CD14-positive monocyte (primary cell): Measurements from ENCODE around the gene GRIN1. TPM values are rescaled to one million over a fixed set of nuclear protein-coding genes. Genes with fewer than 3 reads are reported as not detected.

ENCODE experiments used
- DNase-seq, 3 donors: peaks; one replicate each; pipeline ENCODE4 v3.0.0-alpha.2; 2011 to 2022
- H2AFZ ChIP-seq: 2 replicates; pipeline ENCODE4 v1.6.0; 2012; ENCODE audit warnings: mild to moderate bottlenecking, low read depth, low read length, inconsistent platforms; ENCODE audit not compliant: insufficient read depth, poor library complexity, severe bottlenecking
- H3K27ac ChIP-seq, 2 donors: 1 replicate in 1 of 2; 2 replicates in 1 of 2; pipeline ENCODE4 v1.5.1; 2012 to 2013; ENCODE audit warnings: low read length in 2 of 2, control low read depth in 1 of 2, inconsistent platforms in 1 of 2, low read depth in 1 of 2, mild to moderate bottlenecking in 1 of 2
- H3K27me3 ChIP-seq, 2 donors: one replicate each; pipeline versions ENCODE4 v1.6.0 to v1.6.1; 2011 to 2013; ENCODE audit warnings: low read length in 2 of 2; ENCODE audit not compliant: control insufficient read depth in 2 of 2, insufficient read depth in 2 of 2
- H3K36me3 ChIP-seq, 2 donors: replicated peaks in 1 of 2; 1 replicate in 1 of 2; 2 replicates in 1 of 2; pipeline versions ENCODE4 v1.5.1 to v1.6.1; 2012 to 2013; ENCODE audit warnings: low read length in 2 of 2, control low read depth in 1 of 2, inconsistent platforms in 1 of 2, mild to moderate bottlenecking in 1 of 2; ENCODE audit not compliant: insufficient read depth in 2 of 2, control insufficient read depth in 1 of 2
- H3K4me1 ChIP-seq, 2 donors: 1 replicate in 1 of 2; 2 replicates in 1 of 2; pipeline versions ENCODE4 v1.5.1 to v1.6.1; 2012 to 2013; ENCODE audit warnings: low read length in 2 of 2, control low read depth in 1 of 2, inconsistent platforms in 1 of 2, mild to moderate bottlenecking in 1 of 2, moderate library complexity in 1 of 2; ENCODE audit not compliant: insufficient read depth in 2 of 2, control insufficient read depth in 1 of 2
- H3K4me2 ChIP-seq: replicated peaks from 2 replicates; pipeline ENCODE3; 2012; ENCODE audit warnings: low read length, moderate library complexity, mild to moderate bottlenecking; ENCODE audit not compliant: poor library complexity, severe bottlenecking; ENCODE audit errors: extremely low read depth
- H3K4me3 ChIP-seq, 3 experiments: fragments of 200-600 bp in 1 of 3; sonication (generic) in 1 of 3; replicated peaks in 1 of 3; 1 replicate in 2 of 3; 2 replicates in 1 of 3; pipeline ENCODE4 v1.5.1; 2011 to 2013; ENCODE audit warnings: low read length in 3 of 3, mild to moderate bottlenecking in 3 of 3, control low read depth in 2 of 3, low read depth in 2 of 3, inconsistent platforms in 1 of 3, moderate library complexity in 1 of 3
- H3K79me2 ChIP-seq: 2 replicates; pipeline ENCODE4 v1.6.0; 2012; ENCODE audit warnings: mild to moderate bottlenecking, control low read depth, inconsistent platforms, low read length, moderate library complexity; ENCODE audit not compliant: insufficient read depth
- H3K9ac ChIP-seq: 2 replicates; pipeline ENCODE4 v1.6.0; 2017; ENCODE audit warnings: low read length, mild to moderate bottlenecking; ENCODE audit not compliant: insufficient read depth, poor library complexity, severe bottlenecking
- H3K9me3 ChIP-seq, 2 donors: replicated peaks in 1 of 2; 1 replicate in 1 of 2; 2 replicates in 1 of 2; pipeline versions ENCODE4 v1.5.1 to v1.6.1; 2012 to 2013; ENCODE audit warnings: low read length in 2 of 2, control low read depth in 1 of 2; ENCODE audit not compliant: control insufficient read depth in 1 of 2, insufficient read depth in 1 of 2
- H4K20me1 ChIP-seq: 2 replicates; pipeline ENCODE4 v1.6.0; 2012; ENCODE audit warnings: mild to moderate bottlenecking, low read length, control low read depth, moderate library complexity; ENCODE audit not compliant: insufficient read depth
- H3K27ac Mint-ChIP-seq, 7 donors: one replicate each; pipeline ENCODE4 v1.8.0; 2020; ENCODE audit warnings: mild to moderate bottlenecking in 7 of 7, mixed read lengths in 7 of 7, moderate library complexity in 6 of 7, inconsistent platforms in 2 of 7
- H3K27me3 Mint-ChIP-seq, 3 donors: one replicate each; pipeline ENCODE4 v1.8.0; 2021 to 2022; ENCODE audit warnings: low read depth in 3 of 3, mild to moderate bottlenecking in 3 of 3, mixed read lengths in 3 of 3, moderate library complexity in 3 of 3, inconsistent platforms in 1 of 3
- H3K36me3 Mint-ChIP-seq, 2 donors: one replicate each; pipeline ENCODE4 v1.8.0; 2020; ENCODE audit warnings: mixed read lengths in 2 of 2, inconsistent platforms in 1 of 2, mild to moderate bottlenecking in 1 of 2
- H3K4me1 Mint-ChIP-seq: one replicate; pipeline ENCODE4 v1.8.0; 2020; ENCODE audit warnings: mild to moderate bottlenecking, mixed read lengths
- H3K4me3 Mint-ChIP-seq, 2 donors: one replicate each; pipeline ENCODE4 v1.8.0; 2020; ENCODE audit warnings: mild to moderate bottlenecking in 2 of 2, mixed read lengths in 2 of 2, moderate library complexity in 1 of 2
- H3K9me3 Mint-ChIP-seq, 7 donors: one replicate each; pipeline ENCODE4 v1.8.0; 2020 to 2022; ENCODE audit warnings: mixed read lengths in 7 of 7, mild to moderate bottlenecking in 6 of 7, moderate library complexity in 6 of 7, inconsistent platforms in 2 of 7
- WGBS: methylation state at CpG from one replicate; pipeline ENCODE4 v1.1.5; 2013; ENCODE audit warnings: missing lambda C conversion rate; ENCODE audit not compliant: insufficient coverage; 5-methylcytosine and 5-hydroxymethylcytosine counted together
- intact Hi-C, 2 donors: fragments of 100-400 bp; cut with micrococcal nuclease; formaldehyde crosslinking; loops; one replicate each; pipeline versions ENCODE4 v1.15.0 to v1.15.1; 2023
- polyA plus RNA-seq, 3 donors: library from polyadenylated mRNA; depleted of rRNA in 1 of 3; unstranded in 2 of 3; stranded (reverse) in 1 of 3; fragments of 300-500 nt in 2 of 3; fragments of >200 nt in 1 of 3; fragmentation: Illumina TruSeq in 2 of 3; gene quantifications; 1 replicate in 2 of 3; 2 replicates in 1 of 3; pipeline ENCODE4 v1.2.3, GENCODE V29; 2012 to 2021
- TF ChIP-seq, protein P1 (sequence below): fragments of 200-600 bp; IDR thresholded peaks from one replicate; pipeline ENCODE4 v1.8.0; 2022; ENCODE audit warnings: antibody characterized with exemption, mild to moderate bottlenecking

GRIN1 gene
- polyA plus RNA-seq, 3 donors, result not detected

DNA sequence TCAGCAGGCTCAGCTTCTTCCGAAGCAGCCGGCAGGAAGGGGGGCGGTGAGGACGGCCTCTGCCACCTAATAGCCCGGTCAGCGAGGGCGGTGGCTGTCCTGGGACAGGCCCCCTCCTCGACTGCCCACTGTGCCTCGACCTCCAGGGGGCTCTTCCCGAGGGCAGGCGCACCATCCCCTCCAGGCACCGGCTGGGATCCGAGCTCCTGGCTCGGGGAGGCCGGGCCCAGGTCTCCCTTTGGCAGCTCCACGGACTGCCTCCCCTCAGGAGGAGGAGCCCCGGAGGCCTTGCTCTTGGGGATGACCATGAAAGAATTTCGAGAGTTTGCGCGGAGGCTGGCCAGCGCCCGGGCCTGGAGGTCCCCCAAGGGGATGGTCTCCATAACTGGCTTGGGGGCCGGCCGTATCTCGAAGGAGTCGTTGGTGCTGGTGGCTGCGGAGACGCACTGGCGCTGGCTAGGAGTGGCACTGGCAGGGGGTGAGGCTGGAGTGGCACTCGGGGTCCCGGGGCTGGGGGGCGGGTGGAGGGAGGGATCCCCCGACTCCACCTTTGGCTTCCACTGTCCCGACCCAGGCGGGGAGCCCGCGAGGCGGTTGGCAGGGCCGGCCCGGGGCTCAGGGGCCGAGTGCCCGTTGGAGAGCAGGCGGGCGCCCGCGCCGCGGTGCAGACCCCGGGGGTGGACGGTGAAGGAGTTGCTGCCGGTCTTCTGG is 60.6 kb downstream of the GRIN1 start:
- DNase-seq, result no peak
- peaks cover 35 to 48% of the 10 kb centered on the region in 2 donors for H3K4me1 ChIP-seq
- no peaks in the 10 kb centered on the region for H3K9me3 Mint-ChIP-seq
- peaks cover 21% of the 10 kb centered on the region for H4K20me1 ChIP-seq
- TF ChIP-seq, protein P1, sequence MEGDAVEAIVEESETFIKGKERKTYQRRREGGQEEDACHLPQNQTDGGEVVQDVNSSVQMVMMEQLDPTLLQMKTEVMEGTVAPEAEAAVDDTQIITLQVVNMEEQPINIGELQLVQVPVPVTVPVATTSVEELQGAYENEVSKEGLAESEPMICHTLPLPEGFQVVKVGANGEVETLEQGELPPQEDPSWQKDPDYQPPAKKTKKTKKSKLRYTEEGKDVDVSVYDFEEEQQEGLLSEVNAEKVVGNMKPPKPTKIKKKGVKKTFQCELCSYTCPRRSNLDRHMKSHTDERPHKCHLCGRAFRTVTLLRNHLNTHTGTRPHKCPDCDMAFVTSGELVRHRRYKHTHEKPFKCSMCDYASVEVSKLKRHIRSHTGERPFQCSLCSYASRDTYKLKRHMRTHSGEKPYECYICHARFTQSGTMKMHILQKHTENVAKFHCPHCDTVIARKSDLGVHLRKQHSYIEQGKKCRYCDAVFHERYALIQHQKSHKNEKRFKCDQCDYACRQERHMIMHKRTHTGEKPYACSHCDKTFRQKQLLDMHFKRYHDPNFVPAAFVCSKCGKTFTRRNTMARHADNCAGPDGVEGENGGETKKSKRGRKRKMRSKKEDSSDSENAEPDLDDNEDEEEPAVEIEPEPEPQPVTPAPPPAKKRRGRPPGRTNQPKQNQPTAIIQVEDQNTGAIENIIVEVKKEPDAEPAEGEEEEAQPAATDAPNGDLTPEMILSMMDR, result no peak
- peak overlapping the region; percentile 79 for H3K4me2 ChIP-seq
- peaks cover 39% of the 10 kb centered on the region for H3K4me1 Mint-ChIP-seq
- H3K27ac ChIP-seq, result no peak overlapping the region
- peak overlapping the region; percentile 81 to 83 for H3K4me3 Mint-ChIP-seq
- intact Hi-C loops, result loop anchor here (1.0 to 5.0 kb wide), 4 partner anchors 11 to 353 kb away; partner anchors contain the start of genes RNF208 (in 2 of the 2), ANAPC2 (in 1 of the 2), MRPL41 (in 1 of the 2) and PNPLA7 (in 1 of the 2)
- H3K4me3 ChIP-seq, result peak overlapping the region in 1 of 3 experiments; percentile 41
- 31% methylated on average over 49 of the region's 51 CpGs for WGBS
- peaks cover 0 to 2% of the 10 kb centered on the region in 2 donors for H3K36me3 ChIP-seq
- peak overlapping the region in 3 of 7 donors; percentile 54 to 74 (median 73) for H3K27ac Mint-ChIP-seq
- H3K36me3 Mint-ChIP-seq, result peaks cover 0 to 2% of the 10 kb centered on the region in 2 donors
- H3K9me3 ChIP-seq, result no peaks in the 10 kb centered on the region
- peaks cover 0 to 4% (median 0%) of the 10 kb centered on the region in 3 donors for H3K27me3 Mint-ChIP-seq
- H3K79me2 ChIP-seq, result peaks cover 36% of the 10 kb centered on the region
- no peak overlapping the region for H2AFZ ChIP-seq
- peaks cover 0 to 4% of the 10 kb centered on the region in 2 donors for H3K27me3 ChIP-seq
- H3K9ac ChIP-seq, result peak overlapping the region; percentile 43

DNA sequence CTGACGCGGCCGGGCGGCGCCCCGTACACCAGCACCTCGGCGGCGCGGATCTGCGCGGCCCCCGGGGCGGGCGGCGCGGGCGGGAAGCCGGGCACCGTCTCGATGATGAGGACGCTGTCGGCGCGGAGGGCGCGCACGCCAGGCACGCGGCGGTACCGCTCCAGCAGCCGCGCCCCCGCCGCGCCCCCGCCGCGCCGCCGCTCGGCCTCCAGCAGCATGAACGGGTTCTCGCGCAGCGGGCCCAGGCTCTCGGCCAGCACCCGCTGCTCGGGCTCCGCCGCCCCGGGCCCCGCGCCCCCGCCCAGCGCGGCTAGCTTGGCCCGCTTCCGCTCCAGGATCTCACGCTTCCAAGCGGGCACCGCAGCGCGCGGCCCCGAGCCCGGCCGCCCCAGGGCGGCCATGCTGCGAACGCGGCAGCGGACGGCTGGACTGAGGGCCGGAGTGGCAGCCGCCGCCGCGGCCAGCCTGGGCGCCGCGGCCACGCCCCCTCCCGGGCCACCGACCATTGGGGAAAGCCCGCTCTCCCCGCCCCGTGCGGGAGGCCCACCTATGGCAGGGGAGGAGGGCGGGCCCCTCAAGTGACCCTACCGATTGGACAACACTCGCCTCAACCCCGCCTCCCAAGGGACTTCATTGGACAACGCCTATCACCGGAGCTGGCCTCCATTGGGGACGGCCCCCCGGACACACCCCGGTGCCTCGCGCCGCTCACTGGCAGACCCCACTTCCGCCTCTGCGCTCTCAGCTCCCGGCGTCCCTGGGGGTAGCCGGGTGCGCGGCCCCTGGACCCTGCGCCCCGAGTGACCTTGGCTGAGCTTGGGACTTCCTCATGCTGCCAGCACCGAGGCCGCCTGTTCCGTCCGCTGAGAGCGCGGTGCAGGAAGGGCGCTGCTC is 61.6 kb downstream of the GRIN1 start, which contains the start of gene TPRN:
Gene TPRN, minus strand, starts transcription at position 431 of the 894 bp plus-strand sequence. Its CDS starts 30 bp downstream, at position 401.
- peak within 1 kb of the TSS; percentile 79 for H3K4me2 ChIP-seq
- peaks cover 43% of the 10 kb centered on the region for H3K79me2 ChIP-seq
- Mint-ChIP-seq H3K27ac (peak within 1 kb of the TSS; percentile 77 to 92 (median 89)), H3K4me3 (peak within 1 kb of the TSS; percentile 81 to 88), H3K4me1 (peaks cover 43% of the 10 kb centered on the region), H3K27me3 (peaks cover 0 to 4% (median 0%) of the 10 kb centered on the region in 3 donors), H3K9me3 (no peaks in the 10 kb centered on the region), H3K36me3 (peaks cover 0 to 2% of the 10 kb centered on the region in 2 donors)
- peak within 1 kb of the TSS; percentile 64 for H3K9ac ChIP-seq
- peak; percentile 98 to 100 (median 99) for DNase-seq
- H3K4me3 ChIP-seq, result peak within 1 kb of the TSS; percentile 47 to 74 (median 68)
- H4K20me1 ChIP-seq, result peaks cover 25% of the 10 kb centered on the region
- H3K9me3 ChIP-seq, result no peaks in the 10 kb centered on the region
- TF ChIP-seq, protein P1, result no peak
- H3K4me1 ChIP-seq, result peaks cover 41 to 55% of the 10 kb centered on the region in 2 donors
- under 1% methylated on average over 118 of the region's 118 CpGs for WGBS
- H3K27ac ChIP-seq, result peak within 1 kb of the TSS; percentile 77 to 89
- peaks cover 0 to under 1% of the 10 kb centered on the region in 2 donors for H3K36me3 ChIP-seq
- peak within 1 kb of the TSS; percentile 74 for H2AFZ ChIP-seq
- peaks cover 0 to 4% of the 10 kb centered on the region in 2 donors for H3K27me3 ChIP-seq
- intact Hi-C loops, result loop anchor here (1.0 to 5.0 kb wide), 4 partner anchors 12 to 352 kb away; partner anchors contain the start of genes RNF208 (in 2 of the 2), ANAPC2 (in 1 of the 2), MRPL41 (in 1 of the 2) and PNPLA7 (in 1 of the 2)
